COLO829 (cell line): ENCODE measurements around the gene BRI3BP.
"Not testable (repeated sequence)": the region's sequence is repeated elsewhere in the genome, so short reads cannot be mapped to it uniquely, and the experiment has no call there.

Experiments
- DNase-seq: peaks from one replicate; pipeline ENCODE4 v3.0.0; 2012; ENCODE audit warnings: low spot score

Gene BRI3BP

DNA sequence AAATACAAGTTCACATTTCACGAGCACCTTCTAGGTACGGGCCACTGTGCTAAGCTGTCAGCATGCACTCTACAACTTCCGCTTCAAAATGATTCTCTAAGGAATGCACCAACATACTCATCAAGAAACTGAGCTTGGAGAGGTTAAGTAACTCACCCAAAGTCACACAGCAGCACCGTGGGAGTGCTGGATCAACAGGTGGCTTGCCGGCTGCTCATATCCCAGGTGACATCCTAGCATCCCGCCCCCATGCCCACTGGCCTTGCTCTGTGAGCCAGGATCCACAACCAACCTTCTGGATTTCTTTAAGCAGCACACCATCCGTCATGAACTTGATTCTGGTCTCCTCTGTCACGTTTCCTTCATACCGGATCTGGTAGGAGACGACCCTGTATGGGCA lies 21.2 kb upstream of the BRI3BP start:
- DNase-seq: no peak

DNA sequence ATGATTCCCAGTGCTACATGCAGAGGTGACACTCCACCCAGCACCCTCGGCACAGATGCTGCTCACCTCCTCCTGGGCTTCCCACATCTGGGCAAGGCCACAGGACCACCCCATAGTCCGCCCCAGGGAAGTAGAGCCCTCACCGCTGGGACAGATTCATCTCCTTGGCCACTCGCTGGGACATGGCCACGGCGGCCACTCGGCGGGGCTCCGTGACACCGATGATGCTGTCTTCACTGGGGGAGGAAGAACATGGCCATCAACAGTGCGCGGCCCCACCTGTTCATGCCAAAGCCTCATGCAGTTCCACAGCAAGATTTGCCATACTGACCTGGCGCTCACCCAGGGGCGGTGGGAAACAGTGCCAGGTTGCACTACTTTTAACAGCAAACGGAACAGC lies 18.2 kb upstream of the BRI3BP start:
- no peak for DNase-seq

DNA sequence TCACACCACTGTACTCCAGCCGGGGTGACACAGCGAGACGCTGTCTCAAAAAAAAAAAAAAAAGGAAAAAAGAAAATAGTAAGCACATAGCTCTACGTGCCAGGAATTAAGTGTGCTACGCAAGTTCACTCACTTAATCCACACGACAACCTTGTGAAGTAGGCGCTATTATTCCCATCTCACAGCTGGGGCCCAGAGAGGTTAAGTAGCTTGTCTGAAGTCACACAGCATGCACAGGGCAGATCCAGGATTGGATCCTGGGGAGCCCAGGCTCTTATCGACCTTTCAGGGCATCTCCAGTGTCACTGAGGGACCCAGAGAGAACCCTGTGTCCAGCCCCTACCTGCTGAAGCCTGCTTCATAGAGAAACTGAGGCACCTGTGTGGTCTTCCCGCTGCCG lies 16.4 kb upstream of the BRI3BP start:
- DNase-seq: no peak

DNA sequence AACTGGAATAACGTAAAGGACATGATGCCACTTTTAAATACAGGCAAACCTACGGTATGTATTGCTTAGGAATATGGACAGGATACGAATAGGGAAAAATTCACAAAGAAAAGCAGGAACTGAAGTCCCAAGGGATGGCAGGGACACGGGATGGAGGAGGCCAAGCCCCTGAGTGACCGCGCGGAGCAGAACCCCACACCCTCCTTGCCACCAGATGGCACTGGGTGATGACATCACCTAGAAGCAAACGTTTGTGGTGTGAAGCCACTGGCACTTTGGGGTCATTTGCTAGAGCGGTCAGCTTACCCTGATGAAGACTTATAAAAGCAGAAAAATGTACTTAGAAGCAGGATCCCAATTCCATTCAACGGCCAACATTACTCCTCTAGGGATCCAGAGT lies 13.9 kb upstream of the BRI3BP start:
- no peak for DNase-seq

DNA sequence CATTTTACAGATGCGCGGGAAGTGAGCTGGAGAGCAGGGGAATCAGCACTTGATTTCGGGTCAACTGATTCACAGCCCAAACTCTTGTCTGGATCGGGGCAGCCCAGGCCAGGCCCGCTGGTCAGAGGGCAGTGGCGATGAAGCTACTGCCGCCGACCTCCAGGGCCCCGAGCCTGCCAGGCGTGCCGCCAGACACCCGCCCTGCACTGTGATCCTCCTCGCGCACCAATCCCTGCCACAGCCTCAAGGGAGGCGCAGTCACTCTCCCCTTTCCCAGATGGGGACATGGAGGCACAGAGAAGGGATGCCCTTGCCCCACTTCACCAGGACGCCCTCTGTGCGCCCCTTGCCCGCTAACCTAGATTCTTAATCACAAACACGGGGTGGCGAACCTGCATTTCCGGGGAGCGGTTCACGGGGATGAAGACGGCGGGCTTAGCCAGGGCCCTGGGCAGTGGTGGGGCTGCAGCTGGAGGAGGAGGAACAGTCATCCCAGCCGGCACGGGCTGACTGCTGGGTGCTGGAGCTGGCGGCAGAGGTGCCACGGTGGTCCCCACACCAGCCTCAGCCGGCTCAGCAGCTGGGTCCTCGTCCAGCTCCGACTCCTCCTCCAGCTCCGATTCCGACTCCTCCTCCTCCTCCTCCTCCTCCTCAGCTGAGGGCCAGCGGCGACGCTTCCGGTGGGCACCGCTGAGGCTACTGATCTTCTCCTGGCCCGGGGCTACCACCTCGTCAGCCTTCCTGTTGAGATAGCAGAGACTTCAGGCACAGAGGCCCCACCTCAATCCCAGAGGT lies 13.2 kb upstream of the BRI3BP start:
- no peak for DNase-seq

DNA sequence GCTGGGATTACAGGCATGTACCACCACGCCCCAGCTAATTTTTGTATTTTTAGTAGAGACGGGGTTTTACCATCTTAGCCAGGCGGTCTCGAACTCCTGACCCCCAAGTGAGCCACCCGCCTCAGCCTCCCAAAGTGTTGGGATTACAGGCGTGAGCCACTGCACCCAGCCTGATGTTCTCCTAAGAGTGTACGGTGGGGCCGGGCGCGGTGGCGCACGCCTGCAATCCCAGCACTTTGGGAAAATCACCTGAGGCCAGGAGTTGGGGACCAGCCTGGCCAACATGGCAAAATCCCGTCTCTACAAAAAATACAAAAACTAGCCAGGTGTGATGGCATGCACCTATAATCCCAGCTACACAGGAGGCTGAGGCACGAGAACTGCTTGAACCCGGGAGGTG lies 6.6 kb upstream of the BRI3BP start:
- DNase-seq: not testable (repeated sequence)

DNA sequence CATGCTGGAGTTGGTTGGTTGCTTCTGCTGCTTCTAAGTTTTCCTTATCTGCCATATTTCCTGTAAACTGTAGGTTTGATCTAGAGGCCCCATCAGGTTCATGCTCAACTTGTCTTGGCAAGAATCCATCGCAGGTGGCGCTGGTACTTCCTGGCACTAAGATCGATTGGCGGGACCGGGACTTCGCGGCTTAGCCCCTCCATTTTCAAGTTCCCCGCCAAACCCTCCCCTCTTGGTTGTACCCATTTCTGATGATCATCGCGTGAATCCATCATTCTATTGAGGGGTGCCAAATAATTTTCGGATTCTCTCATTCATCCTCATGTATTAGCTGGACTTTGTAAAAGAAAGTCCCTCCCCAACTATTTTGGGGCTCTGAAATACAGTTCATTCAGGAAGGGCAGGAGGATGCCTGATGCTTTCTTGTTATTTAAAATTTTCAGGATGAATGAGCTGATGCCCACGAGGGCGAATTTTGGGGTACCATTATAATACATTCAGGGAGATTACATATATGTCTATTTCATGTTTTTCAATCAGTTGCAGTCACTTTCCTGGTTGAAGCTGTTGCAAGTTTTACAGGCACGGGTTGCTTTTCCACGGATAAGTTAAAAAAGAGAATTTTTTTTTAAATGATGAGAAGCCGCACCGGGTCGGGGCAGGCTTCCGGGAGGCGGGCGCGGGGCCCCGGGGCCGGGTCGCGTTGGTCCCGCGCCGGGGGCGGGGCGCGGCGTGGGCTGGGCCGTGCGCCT lies 395 bp upstream of the BRI3BP start:
- peak; percentile 19 for DNase-seq

DNA sequence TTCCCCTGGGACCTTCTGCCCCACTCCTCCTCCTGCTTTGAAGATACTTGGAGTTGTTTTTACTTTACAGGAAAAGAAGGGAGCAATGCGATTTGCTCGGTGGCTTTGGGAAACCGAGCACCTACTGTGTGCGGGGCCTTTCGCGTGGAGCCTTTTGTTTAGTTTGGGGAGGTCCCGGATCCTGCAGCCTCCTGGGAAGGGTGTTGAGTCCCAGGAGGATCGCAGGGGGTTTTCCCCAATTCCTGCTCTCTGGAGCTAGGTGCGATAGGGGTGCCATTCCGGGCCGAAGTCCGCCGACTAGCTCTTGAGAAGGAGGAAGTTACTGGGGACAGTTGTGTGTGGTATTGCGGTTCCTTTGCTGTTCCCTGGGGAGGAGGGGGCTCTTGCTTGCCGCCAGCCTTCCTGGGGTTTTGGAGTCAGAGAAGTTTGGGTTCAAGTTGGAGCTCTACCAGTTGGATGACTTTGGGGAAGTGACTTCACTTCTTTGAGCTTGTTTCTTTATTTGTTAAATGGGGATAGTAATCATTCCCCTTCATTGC lies 1.1 kb downstream of the BRI3BP start:
- no peak for DNase-seq

DNA sequence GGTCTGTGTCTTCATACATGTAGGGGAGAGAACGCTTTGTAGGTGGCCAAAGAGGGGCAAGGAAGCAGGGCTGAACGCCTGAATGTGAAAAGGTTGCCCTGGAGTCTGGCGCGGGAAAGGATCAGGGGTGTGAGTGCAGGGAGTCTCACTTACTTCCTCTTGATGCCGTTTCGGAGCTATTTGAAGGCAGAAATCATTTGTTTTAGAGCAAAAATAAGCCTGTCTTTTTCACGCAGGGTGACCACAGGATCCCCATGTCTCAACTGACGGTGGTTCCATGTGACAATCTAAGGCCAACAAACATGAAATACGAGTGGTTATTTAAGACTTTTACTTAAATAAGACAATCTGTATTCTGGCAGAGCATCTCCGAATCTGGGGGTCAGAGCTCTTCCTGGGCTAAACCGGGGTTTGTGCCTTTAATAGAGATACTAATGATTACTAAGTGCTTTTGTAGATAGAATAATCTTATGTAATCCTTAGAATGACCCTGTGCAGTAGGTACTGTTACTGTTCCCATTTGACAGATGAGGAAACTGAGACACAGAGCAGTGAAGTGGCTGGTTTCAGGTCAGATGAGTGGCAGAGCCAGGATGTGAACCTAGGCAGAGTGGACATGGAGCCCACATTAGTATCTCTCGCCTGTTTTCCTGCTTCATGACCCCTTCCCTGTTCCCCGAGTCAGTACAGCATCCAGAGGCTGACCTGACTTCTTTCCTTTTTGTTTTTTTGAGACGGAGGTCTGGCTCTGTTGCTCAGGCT lies 1.9 kb downstream of the BRI3BP start:
- no peak for DNase-seq

DNA sequence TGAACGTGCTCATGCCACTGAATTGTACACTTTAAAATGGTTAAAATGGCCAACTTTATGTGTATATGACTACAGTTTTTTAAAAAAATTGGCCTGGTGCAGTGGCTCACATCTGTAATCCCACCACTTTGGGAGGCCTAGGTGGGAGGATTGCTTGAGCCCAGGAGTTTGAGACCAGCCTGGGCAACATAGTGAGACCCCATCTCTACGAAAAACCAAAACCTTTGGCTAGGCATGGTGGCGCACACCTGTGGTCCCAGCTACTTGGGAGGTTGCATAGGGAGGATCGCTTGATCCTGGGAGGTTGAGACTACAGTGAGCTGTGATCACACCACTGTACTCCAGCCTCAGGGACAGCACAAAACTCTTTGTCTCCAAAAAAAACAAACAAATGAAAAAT lies 5.3 kb downstream of the BRI3BP start:
- DNase-seq: no peak

DNA sequence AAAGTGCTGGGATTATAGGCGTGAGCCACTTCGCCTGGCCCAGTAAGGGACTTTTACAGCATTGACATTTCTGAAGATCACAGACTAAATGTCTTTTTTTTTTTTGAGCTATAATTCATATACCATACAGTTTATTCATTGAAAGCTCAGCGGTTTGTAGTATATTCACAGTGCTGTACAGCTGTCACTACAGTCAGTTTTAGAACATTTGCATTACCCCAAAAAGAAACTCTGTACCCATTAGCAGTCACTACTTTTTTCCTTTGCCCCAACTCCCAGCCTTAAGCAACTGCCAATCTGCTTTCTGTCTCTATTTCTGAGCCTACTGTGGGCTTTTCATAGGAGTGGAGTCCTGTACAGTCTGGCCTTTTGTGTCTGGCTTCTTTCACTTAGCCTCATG lies 8.2 kb downstream of the BRI3BP start:
- no peak for DNase-seq

DNA sequence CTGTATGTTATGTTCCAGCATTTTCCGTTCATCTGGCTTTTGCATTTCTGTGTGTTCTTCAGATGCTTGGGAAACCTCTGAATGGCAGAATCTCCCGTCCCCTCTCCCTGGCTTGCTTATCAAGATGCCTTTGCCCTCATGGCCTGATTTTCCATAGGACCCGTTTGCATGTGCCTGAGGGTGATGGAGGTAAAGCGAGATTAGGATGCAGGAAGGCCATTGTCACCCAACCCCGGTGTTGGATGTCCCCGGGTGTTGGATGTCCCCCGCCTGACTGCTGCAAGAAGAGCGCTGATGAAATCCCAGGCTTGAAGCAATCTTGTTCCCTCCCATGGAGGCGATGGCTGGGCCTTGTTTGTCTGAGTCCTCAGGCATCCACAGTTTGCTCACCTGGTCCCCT lies 9.6 kb downstream of the BRI3BP start:
- no peak for DNase-seq

DNA sequence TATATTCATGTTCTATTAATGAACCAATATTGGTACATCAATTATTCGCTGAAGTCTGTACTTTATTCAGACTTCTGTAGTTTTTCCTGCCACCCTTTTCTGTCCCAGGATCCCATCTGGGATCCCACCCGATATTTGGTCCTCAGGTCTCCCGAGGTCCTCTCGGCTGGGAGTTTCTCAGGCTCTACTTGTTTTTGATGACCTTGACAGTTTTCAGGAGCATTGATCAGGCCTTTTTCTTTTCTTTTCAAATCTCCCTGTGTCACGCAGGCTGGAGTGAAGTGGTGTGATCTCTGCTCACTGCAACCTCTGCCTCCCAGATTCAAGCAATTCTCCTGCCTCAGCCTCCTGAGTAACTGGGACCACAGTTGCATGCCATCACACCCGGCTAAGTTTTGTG lies 11.2 kb downstream of the BRI3BP start:
- no peak for DNase-seq

DNA sequence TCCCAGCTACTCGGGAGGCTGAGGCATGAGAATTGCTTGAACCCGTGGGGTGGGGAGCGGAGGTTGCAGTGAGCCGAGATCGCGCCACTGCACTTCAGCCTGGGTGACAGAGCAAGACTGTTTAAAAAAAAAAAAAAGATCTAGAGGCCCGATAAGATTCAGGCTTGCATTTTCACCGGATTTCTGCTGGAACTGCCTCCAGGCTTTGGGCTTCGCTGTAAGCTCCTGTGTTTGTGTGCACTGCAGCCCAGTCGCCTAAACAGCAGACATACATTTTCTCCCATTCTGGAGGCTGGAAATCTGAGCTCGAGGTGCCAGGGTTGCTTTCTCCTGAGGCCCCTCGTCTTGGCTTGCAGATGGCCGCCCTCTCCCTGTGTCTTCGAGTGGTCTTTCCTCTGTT lies 12.2 kb downstream of the BRI3BP start:
- no peak for DNase-seq

DNA sequence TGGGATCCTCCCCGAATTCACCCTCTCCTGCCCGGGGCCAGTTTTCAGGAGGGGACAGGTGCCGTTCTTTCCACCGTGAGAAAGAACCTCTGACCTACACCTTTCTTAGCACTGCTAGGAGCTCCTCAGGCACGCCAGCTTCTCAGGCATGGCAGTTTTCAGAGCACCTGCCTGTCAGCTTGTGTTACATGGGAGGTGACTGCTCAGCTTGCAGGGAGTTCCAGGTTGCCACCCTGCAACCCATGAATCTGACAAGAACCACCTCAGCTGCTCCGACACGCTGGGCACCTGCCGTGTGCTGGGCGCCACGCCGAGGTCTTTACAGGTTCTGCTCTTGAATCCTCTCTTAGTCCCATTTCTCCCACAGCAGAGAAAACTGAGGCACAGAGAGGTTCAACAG lies 12.9 kb downstream of the BRI3BP start:
- DNase-seq: no peak

DNA sequence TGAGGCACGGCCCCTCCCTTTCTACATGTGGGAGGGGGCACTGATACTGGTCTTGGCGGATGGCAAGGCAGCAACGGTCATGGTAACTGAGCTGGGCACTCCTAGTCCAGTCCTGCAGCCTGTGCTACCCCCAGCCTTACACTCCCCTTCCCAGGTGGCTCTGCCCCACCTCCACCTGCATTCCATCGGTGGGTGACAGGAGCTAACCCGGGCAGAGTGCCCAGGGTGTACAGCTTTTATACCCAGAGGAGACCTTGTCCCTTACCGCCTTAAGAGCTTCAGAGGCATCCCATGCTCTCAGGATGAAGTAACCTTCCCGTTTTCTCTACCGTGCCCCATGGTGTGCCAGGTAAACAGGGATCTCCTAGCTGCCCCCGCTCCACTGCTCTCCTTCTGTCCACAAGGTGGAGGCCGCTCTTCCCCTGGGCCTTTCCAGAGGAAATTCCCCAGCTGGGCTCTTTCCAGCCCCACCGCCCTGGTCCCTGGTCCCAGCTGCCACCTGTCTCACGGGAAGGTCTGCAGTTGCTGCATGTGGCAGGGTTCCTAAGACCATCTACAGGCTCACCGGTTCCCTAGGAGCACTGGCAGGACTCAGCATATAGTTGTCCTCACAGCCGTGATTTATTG lies 20.5 kb downstream of the BRI3BP start:
- DNase-seq: no peak

DNA sequence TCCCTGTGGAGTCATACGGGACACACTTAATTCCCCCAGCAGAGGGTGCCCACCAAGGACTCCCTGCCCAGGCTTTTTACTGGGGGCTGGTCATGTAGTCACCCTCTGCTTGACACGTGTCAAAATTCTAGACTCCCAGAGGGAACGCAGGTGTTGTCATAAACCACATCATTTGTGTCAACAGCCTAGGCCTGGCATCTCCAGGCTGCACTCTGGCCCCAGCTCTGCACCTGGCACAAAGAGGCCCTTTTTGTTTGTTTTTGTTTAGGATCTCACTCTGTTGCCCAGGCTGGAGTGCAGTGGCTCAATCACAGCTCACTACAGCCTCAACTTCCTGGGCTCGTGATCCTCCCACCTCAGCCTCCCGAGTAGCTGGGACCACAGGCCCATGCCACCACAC lies 21.1 kb downstream of the BRI3BP start:
- no peak for DNase-seq

DNA sequence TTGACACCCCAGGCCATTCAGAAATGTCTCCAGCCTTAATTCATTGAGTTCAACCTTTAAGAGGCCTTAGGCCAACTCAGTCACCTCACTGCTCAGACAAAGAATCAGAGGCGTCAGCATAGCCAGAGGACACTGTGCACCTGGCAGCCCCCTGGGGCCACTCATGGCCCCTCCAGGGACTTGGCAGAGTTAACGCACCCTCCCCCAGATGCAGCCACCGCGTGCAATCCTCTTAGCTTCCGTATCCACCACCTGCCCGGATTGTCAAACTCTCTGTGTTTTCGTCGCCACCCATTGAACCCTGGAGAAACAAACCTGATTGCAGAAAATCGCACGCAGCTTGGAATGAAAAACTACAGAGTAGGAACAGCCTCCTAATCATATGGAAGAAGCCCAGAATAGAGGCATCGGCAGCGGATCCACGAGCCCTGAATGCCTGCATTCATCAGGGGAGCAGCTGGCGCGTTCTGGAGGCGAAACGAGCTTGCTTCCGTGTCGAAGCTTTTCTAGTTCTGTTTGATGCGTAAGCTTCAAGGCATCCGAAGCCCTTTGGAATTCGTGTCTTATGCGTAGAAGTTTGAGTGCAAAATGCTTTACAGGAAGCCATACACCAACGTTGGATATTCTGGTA lies 22.4 kb downstream of the BRI3BP start:
- peak; percentile 91 for DNase-seq

DNA sequence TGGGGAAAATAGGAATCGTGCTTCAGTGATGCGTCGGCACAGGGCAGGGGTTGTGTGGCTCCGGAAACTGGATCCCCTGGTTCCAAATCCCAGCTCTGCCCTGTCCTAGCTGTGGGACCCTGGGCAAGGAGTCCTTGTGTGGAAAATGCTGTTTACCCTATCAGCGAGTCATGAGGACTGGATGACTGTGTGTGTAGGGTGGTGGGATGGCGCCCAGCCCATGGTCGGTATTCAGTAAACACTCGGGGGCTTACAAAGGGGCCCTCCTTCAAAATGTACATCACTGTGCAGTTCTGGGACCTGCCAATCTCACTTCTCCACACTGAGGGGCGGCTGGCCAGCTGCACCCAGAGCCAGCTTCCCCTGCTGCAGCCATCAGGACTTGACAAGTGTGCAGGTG lies 24.4 kb downstream of the BRI3BP start:
- no peak for DNase-seq

DNA sequence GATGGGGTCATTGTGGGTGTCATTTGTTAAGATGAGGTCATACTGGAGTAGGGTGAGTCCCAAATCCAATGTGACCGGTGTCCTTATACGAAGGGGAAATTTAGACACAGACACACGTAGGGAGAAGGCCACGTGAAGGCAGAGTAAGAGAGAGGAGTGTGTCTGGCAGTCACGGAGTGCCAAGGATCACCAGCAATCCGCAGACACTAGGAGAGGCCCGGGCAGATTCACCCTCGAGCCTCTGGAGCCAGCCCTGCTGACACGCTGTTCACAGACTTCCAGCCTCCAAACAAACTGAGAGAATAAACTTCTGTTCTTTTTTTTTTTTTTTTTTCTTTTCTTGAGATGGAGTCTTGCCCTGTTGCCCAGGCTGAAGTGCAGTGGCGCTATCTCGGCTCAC lies 24.9 kb downstream of the BRI3BP start:
- DNase-seq: no peak

DNA sequence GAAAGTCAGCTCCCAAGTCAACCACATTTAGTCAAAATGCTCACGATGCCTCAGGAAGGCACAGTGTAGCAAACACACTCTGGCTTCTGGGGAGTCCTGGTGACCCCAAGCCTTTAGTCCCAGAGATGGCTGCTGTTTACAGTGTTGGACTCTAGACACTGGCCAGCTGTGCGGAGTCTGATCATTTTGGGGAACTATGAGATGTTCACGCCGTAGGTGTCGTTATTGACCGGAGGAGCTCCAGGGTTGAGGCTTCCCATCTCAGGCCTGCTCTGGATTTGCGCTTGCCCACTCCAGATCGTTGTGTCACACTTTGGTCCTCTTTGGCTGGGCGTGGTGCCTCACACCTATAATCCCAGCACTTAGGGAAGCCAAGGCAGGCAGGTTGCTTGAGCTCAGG lies 27.7 kb downstream of the BRI3BP start:
- no peak for DNase-seq

DNA sequence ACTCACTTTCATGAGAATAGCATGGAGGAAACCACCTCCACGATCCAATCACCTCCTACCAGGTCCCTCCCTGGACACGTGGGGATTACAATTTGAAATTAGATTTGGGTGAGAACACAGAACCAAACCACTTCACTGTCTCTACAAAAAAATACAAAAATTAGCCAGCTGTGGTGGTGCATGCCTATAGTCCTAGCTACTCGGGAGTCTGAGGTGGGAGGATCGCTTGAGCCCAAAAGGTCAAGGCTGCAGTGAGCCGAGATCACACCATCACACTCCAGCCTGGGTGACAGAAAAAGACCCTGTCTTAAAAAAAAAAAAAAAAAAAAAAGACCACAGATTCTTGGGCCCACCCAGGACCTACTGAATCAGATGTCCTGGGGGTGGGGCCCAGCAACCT lies 28.3 kb downstream of the BRI3BP start:
- no peak for DNase-seq
